ENCODE measurements around the gene KSR2.

DNA sequence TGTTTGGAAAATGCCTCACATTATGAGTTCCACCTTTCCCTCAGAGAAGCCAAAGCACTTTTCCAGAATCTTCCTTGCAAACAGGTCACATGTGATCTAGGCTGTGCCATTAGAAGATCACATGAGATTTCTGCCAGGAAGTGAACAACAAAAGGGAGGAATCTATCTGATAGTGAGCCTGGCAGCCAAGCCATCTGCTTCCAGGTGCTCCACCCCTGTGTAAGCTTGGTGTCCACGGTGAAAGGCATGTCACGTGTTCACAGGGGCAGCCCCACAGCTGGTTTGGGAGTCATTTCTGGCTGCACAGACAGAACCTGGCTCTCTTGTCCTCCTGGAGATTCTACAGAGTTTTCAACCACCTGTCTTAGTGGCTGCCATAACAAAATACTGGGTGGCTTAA, 3.5 kb upstream of the KSR2 start:
- TF ChIP-seq POLR2A (IDR thresholded peaks at IDR 0.05): no peak
- TF ChIP-seq, protein P1, sequence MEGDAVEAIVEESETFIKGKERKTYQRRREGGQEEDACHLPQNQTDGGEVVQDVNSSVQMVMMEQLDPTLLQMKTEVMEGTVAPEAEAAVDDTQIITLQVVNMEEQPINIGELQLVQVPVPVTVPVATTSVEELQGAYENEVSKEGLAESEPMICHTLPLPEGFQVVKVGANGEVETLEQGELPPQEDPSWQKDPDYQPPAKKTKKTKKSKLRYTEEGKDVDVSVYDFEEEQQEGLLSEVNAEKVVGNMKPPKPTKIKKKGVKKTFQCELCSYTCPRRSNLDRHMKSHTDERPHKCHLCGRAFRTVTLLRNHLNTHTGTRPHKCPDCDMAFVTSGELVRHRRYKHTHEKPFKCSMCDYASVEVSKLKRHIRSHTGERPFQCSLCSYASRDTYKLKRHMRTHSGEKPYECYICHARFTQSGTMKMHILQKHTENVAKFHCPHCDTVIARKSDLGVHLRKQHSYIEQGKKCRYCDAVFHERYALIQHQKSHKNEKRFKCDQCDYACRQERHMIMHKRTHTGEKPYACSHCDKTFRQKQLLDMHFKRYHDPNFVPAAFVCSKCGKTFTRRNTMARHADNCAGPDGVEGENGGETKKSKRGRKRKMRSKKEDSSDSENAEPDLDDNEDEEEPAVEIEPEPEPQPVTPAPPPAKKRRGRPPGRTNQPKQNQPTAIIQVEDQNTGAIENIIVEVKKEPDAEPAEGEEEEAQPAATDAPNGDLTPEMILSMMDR (IDR thresholded peaks at IDR 0.05): no peak

All from ovary (tissue), 3 donors.